GM03348 (cell line): ENCODE data around the gene XPO5.
"Not testable (repeated sequence)": the region's sequence is repeated elsewhere in the genome, so short reads cannot be mapped to it uniquely, and the experiment has no call there.

ENCODE experiments used
- DNase-seq: peaks from one replicate; pipeline ENCODE4 v3.0.0; 2012; ENCODE audit warnings: low spot score

Gene XPO5

GRCh38 chr6:43584892-43585570 is 9.2 kb upstream of the XPO5 start:
- DNase-seq: peak; percentile 36

GRCh38 chr6:43582911-43583310 is 7.1 kb upstream of the XPO5 start:
- peak; percentile 23 for DNase-seq

DNA sequence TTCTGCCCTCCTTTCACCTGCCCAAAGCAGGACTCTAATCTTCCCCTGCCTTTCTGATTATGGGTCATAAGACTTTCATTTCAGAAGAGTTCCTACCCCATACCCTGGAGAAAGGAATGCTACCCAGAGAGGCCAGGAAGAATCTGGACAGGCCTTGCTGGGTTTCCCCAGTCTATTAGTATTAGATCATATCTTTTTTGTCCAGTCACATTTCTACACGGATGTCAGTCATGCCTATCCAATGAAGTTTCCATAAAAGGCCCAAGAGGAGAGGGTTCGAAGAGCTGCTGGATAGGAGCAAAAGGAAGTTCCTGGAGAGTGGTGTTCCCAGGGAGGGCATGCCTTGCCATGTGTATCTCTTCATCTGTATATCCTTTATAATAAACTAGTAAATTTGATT is 3.3 kb upstream of the XPO5 start:
- no peak for DNase-seq

- DNase-seq: no peak
These were observed 2.9 kb upstream of the XPO5 start for GRCh38 chr6:43578748-43579147.

GRCh38 chr6:43575105-43575771 is 600 bp downstream of the XPO5 start:
- peak; percentile 67 for DNase-seq

GRCh38 chr6:43572015-43572414 is 3.8 kb downstream of the XPO5 start:
- no peak for DNase-seq

DNA sequence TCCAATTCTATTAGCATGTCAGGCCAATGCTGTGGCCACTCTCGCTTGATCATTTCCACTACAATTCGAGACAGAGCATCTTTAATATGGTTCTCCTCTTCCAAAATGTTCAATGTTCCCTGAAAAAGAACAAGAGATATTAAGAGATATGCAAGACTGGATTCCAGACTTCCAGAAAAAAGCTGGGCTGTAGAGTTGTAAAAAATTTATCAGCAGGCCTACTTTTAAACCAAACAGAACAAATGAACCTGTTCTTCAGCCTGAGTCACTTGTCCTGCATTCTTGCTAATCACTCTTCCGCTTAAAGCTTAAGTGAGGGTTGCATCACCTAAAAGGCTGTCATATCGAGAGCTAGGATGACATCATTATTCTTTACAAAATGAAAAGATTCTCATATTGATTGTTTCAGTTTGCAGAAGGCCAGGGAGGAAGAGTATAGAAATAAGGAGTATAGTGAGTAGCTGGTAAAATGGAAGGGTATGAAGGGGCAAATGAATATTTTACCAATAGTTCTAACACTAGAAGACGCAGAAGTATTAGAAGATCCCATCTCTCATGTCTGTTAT is 4.9 kb downstream of the XPO5 start:
- no peak for DNase-seq

DNA sequence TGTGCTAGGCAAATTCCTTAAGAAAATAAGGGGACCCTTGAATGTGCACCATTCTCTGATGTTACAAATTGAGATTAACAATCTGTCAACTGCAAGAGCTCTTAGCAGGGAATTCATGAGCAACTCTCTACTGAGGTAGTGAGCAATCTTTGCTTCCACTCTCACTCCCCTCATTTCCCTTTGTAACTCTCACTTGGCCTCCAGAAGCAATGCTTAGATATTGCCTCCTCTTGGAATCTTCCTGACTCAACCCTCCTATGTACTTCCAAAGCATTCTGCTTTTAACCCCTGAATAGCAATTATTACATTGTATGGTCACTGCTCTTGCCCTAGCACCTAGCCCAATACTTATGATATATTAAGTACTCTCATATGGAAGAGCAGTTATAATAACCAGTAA is 16.5 kb downstream of the XPO5 start:
- DNase-seq: no peak

GRCh38 chr6:43557620-43558019 is 18.2 kb downstream of the XPO5 start:
- DNase-seq: not testable (repeated sequence)

GRCh38 chr6:43547222-43547621 is 28.6 kb downstream of the XPO5 start:
- DNase-seq: no peak

GRCh38 chr6:43544461-43544860 is 31.4 kb downstream of the XPO5 start:
- DNase-seq: no peak

DNA sequence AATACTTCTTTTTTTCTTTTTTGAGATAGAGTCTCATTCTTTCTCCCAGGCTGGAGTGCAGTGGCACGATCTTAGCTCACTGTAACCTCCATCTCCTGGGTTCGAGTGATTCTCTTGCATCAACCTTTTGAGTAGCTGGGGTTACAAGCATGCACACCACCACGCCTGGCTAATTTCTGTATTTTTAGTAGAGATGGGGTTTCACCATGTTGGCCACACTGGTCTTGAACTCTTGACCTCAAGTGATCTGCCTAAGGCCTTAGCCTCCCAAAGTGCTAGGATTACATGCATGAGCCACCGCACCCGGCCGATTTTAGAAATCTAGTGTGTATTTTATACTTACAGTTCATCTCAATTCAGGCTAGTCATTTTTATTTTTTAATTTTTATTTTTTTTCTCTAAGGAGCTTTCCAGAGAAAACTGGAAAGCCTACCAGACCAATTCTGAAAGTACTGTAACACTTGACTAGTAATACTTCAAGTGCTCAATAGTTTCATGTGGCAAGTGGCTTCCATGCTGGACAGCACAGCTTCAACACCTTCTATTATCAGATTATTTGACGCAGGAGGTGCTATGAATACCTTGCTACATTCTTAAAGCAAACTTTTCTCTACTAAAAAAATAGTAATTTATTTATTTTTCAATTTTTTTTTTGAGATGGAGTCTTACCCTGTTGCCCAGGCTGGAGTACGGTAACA is 33.9 kb downstream of the XPO5 start:
- no peak for DNase-seq

- no peak for DNase-seq
These were observed 35.3 kb downstream of the XPO5 start for GRCh38 chr6:43540507-43540906.

GRCh38 chr6:43539409-43539808 is 36.4 kb downstream of the XPO5 start:
- not testable (repeated sequence) for DNase-seq

GRCh38 chr6:43538986-43539385 is 36.9 kb downstream of the XPO5 start:
- DNase-seq: not testable (repeated sequence)

DNA sequence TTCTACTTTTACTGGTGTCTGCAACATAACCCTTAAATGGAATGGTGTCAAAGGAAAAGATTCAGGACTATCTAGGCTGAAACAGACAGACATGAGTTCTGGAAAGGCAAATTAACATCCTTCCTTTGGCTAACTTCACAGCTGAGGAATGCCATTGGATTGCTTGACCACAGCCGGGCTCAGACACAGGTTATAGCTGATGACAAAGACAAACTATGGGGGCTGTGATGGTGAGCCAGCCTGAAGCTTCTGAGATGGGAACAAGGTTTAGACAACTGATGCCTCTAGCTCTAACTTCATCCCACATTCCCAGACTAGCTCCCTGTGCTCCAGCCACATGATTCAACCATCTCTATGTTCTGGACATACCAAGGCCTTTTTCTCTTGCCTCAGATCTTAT is 43.6 kb downstream of the XPO5 start:
- DNase-seq: no peak

DNA sequence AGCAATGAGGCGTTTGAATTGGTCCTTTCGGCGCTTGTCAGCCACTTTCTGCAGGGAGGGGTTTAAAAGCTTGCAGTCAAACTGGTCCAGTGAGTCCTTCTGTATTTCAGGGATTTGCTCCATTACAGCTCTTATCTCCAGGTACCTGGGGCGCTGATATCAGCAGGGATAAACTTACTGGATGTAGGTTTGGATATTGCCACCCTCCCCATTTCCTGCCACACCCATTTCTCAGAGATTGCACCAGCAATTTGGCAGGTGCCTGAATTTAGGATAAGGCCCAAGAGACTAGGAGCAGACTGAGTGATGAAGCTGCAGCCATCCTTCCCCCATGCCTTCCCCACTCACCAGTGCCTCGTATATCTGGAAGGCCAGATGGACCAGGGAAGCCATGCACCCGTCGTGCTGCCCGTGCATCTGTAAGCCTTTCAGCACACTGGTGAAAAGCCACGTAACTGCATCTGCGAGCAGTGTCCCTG is 51.3 kb downstream of the XPO5 start:
- DNase-seq: no peak

- DNase-seq: no peak
These were observed 52.6 kb downstream of the XPO5 start for GRCh38 chr6:43523284-43523683.

- DNase-seq: no peak
These were observed 53.1 kb downstream of the XPO5 start for GRCh38 chr6:43522547-43523261.

DNA sequence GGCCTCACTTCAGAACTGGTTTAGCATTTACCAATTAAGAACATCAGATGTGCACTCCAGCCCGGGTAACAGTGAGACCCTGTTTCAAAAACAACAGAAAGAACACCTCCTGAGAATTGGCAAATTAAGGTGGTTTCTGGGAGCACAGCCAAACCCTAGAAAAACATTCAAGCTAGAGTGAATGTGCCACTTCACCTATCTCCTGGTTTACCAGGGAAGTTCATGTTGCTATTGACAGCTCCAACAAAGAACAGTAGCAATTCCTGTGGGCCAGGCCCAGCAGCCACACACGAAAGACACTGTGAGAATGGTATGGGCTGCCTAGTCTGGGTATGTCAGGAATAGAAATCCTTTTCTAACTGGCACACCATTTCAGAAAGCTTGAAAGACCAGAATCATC is 54.0 kb downstream of the XPO5 start:
- no peak for DNase-seq

DNA sequence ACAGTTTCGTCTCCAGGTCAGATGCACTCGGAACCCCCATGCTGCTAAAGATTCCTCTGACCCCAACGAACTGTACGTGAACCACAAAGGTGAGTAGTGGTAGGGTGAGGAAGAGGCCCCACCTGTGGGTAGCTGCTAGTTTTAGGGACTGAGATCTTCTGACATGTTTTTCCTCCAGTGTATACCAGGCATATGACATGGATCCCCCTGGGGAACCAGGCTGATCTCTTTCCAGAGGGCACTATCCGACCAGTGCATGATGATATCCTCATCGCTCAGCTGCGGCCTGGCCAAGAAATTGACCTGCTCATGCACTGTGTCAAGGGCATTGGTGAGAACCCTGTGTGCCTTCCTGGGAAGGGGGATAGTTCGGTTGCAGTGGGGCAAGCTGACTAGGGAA is 55.7 kb downstream of the XPO5 start:
- no peak for DNase-seq
